KMS-11 (cell line): ENCODE measurements around the gene ADAMTS10.
A peak's percentile ranks its signal among the peaks of the same experiment; 100 is the strongest.

Experiments used
- H2AFZ ChIP-seq: fragments of 200-600 bp; sonication (generic); 2 replicates; pipeline ENCODE4 v1.6.1; 2016; ENCODE audit warnings: antibody characterized with exemption, mixed run types, low read depth
- H3K27ac ChIP-seq: fragments of 200-600 bp; sonication (generic); 2 replicates; pipeline ENCODE4 v1.6.1; 2016; ENCODE audit warnings: mild to moderate bottlenecking, mixed run types
- H3K27me3 ChIP-seq: fragments of 200-600 bp; sonication (generic); 2 replicates; pipeline ENCODE4 v1.6.1; 2017; ENCODE audit warnings: mild to moderate bottlenecking, low read depth, mixed run types, moderate library complexity; ENCODE audit not compliant: insufficient read depth
- H3K36me3 ChIP-seq: fragments of 200-600 bp; sonication (generic); 2 replicates; pipeline ENCODE4 v1.6.1; 2017; ENCODE audit warnings: mild to moderate bottlenecking, mixed run types; ENCODE audit not compliant: insufficient read depth
- H3K4me1 ChIP-seq: fragments of 200-600 bp; sonication (generic); 2 replicates; pipeline ENCODE4 v1.6.1; 2016; ENCODE audit warnings: mild to moderate bottlenecking, low read depth, mixed run types; ENCODE audit not compliant: poor library complexity, severe bottlenecking
- H3K4me2 ChIP-seq: fragments of 200-600 bp; sonication (generic); 2 replicates; pipeline ENCODE4 v1.7.0; 2016; ENCODE audit warnings: mild to moderate bottlenecking, mixed run types
- H3K4me3 ChIP-seq: fragments of 200-600 bp; sonication (generic); IDR thresholded peaks from 2 replicates; pipeline ENCODE4 v1.6.1; 2017; ENCODE audit warnings: low read depth, low read length, mixed read lengths; ENCODE audit not compliant: insufficient read depth
- H3K79me2 ChIP-seq: fragments of 200-600 bp; sonication (generic); 2 replicates; pipeline ENCODE4 v1.6.1; 2016; ENCODE audit warnings: low read depth, mixed run types; ENCODE audit not compliant: insufficient read depth
- H3K9ac ChIP-seq: fragments of 200-600 bp; sonication (generic); 2 replicates; pipeline ENCODE4 v1.6.1; 2016; ENCODE audit warnings: mild to moderate bottlenecking, mixed run types
- H4K20me1 ChIP-seq: fragments of 200-600 bp; sonication (generic); 2 replicates; pipeline ENCODE4 v1.6.1; 2016; ENCODE audit warnings: mild to moderate bottlenecking, mixed run types; ENCODE audit not compliant: insufficient read depth
- TF ChIP-seq, protein P1 (sequence below): fragments of 200-600 bp; sonication (generic); conservative IDR thresholded peaks from 2 replicates; pipeline ENCODE4 v1.6.1; 2017; ENCODE audit warnings: low read depth, mild to moderate bottlenecking, antibody characterized with exemption, low read length, moderate library complexity, mixed read lengths

Gene ADAMTS10

DNA sequence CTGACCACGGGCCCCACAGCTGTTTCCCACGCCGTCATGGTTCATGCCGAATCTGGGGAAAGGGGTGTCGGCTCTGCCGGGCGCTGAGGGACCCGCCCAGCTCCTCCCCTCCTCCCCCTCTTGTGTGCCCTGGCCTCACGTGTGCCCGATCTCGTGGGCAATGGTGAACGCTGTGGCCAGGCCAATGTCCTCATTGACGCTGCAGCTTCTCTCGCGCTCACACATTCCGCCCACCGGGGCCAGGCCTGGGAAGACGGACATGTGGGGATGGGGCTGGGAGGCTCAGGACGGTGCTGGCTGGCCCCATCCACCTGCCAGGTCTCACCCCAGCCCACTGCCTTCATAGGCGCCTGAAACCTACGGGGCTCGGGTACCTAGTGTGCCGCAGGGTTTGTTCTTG is 14.3 kb downstream of the ADAMTS10 start:
- H3K27ac ChIP-seq = no peak overlapping the region
- H3K4me1 ChIP-seq = no peaks in the 10 kb centered on the region
- TF ChIP-seq, protein P1, sequence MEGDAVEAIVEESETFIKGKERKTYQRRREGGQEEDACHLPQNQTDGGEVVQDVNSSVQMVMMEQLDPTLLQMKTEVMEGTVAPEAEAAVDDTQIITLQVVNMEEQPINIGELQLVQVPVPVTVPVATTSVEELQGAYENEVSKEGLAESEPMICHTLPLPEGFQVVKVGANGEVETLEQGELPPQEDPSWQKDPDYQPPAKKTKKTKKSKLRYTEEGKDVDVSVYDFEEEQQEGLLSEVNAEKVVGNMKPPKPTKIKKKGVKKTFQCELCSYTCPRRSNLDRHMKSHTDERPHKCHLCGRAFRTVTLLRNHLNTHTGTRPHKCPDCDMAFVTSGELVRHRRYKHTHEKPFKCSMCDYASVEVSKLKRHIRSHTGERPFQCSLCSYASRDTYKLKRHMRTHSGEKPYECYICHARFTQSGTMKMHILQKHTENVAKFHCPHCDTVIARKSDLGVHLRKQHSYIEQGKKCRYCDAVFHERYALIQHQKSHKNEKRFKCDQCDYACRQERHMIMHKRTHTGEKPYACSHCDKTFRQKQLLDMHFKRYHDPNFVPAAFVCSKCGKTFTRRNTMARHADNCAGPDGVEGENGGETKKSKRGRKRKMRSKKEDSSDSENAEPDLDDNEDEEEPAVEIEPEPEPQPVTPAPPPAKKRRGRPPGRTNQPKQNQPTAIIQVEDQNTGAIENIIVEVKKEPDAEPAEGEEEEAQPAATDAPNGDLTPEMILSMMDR = no peak
- H3K4me2 ChIP-seq = no peak overlapping the region
- H4K20me1 ChIP-seq = no peaks in the 10 kb centered on the region
- no peaks in the 10 kb centered on the region; the same call in 1 of the 2 replicates for H3K27me3 ChIP-seq
- H3K9ac ChIP-seq = no peak overlapping the region
- no peaks in the 10 kb centered on the region for H3K36me3 ChIP-seq
- H2AFZ ChIP-seq = no peak overlapping the region
- H3K79me2 ChIP-seq = no peaks in the 10 kb centered on the region
- no peak overlapping the region for H3K4me3 ChIP-seq

DNA sequence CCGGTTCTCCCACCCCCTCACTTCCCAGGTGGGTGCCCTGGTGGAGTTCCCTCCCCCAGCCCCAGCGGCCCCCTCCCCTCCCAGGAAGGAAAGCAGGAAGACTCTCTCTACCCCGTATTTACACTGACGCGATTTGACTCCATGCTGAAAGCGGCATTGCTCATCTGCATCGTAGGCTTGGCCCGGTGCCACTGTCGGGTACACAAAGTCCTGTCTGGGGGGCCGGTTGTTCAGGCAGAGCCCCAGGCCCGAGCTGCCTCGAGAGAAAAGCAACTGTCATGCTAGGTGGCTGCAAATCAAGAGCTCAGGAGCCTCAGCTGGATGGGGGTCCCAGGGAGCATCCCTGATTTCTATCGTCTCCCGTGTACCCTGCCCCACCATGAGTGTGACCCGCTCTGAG is 14.9 kb downstream of the ADAMTS10 start:
- H3K27ac ChIP-seq = no peak overlapping the region
- H3K9ac ChIP-seq = no peak overlapping the region
- H3K4me3 ChIP-seq = no peak overlapping the region
- H2AFZ ChIP-seq = no peak overlapping the region
- TF ChIP-seq, protein P1 = no peak
- H3K4me1 ChIP-seq = no peaks in the 10 kb centered on the region
- H3K79me2 ChIP-seq = no peaks in the 10 kb centered on the region
- H3K36me3 ChIP-seq = no peaks in the 10 kb centered on the region
- no peak overlapping the region for H3K4me2 ChIP-seq
- no peaks in the 10 kb centered on the region; the same call in 1 of the 2 replicates for H3K27me3 ChIP-seq
- H4K20me1 ChIP-seq = no peaks in the 10 kb centered on the region

DNA sequence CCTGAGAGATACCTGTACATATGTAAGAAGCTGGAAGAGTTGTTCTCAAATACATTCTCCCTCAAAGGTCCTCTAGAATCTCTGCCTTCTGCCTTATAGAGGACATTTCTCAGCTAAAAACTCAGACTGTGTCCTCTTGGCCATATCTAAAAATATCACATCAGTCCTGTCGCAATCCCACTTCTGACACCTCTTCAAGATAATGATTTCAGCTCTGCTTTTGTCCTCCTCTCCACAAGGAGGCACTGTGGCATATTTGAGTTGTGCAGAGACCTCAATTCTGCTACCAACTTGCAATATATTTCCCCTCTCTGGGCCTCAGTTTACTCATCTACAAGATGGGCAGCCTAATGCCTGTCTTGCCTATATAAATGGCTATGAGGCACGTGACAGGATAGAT is 16.6 kb downstream of the ADAMTS10 start:
- Histone ChIP-seq H3K4me2 (no peak overlapping the region), H3K27ac (no peak overlapping the region), H3K36me3 (no peaks in the 10 kb centered on the region), H2AFZ (no peak overlapping the region), H3K4me3 (no peak overlapping the region), H4K20me1 (no peaks in the 10 kb centered on the region), H3K4me1 (no peaks in the 10 kb centered on the region), H3K9ac (no peak overlapping the region), H3K79me2 (no peaks in the 10 kb centered on the region), H3K27me3 (peaks cover 2% of the 10 kb centered on the region; the same call in 1 of the 2 replicates)
- TF ChIP-seq, protein P1 = peak; percentile 25; the same call in 1 of the 2 replicates

DNA sequence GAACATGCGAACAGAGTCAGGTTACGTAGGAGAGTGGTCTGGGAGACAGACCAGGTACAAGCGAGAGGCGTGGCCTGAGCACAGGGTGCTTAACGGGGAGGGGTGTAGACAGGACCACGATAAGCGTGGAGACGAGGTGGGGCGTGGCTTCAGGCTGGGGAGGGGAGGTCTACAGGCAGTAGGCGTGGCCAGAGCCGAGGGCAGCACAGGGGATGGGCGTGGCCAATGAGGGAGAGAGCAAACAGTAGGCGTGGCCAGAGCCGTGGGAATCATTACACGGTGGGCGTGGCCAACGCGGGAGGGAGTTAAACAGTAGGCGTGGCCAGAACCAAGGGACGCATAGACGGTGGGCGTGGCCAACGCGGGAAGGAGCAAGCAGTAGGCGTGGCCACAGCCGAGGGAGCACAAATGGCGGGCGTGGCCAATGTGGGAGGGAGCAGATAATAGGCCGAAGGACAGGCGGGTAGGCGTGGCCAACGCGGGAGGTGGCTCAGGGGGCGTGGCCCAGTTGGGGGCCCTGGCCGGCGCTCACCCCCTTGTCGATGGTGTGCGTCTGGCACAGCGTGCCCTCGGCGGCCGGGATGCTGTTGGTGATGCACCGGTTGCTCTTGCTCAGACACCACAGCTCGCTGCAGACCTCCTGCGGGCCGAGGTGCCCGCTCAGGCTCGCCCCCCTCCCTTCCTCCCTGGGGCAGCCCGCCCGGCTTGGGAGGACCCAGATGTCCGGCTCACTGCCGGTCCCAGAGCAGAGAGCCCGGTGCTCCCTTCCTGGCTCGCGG is 18.1 kb downstream of the ADAMTS10 start:
- Histone ChIP-seq H2AFZ (no peak overlapping the region), H3K36me3 (no peaks in the 10 kb centered on the region), H4K20me1 (no peaks in the 10 kb centered on the region), H3K4me2 (no peak overlapping the region), H3K27ac (no peak overlapping the region), H3K4me1 (no peaks in the 10 kb centered on the region), H3K27me3 (peaks cover 6% of the 10 kb centered on the region; the same call in 1 of the 2 replicates), H3K9ac (no peak overlapping the region), H3K4me3 (no peak overlapping the region), H3K79me2 (no peaks in the 10 kb centered on the region)
- TF ChIP-seq, protein P1 = no peak
